ENCODE data around the gene POLR2L. TPM values are rescaled to one million over a fixed set of nuclear protein-coding genes. Genes with fewer than 3 reads are reported as not detected.

Gene POLR2L
- total RNA-seq, 1 experiment from 2014 or later: 107 TPM

- Mint-ChIP-seq H3K9me3 (ENCODE audit: low read depth, unreplicated experiment) (no peaks in the 10 kb centered on the region), H3K36me3 (ENCODE audit: insufficient read depth, unreplicated experiment) (peaks cover 76% of the 10 kb centered on the region), H3K27me3 (ENCODE audit: unreplicated experiment) (no peaks in the 10 kb centered on the region), H3K4me3 (ENCODE audit: low read depth, unreplicated experiment) (no peak overlapping the region), H3K27ac (ENCODE audit: unreplicated experiment) (no peak overlapping the region), H3K4me1 (ENCODE audit: low read depth, unreplicated experiment) (peaks cover 6% of the 10 kb centered on the region)
- intact Hi-C loops (cut with micrococcal nuclease; ENCODE audit: unreplicated experiment): no loop called here
- CTCF ChIA-PET: no interaction called here
- TF ChIP-seq CTCF (IDR thresholded peaks at IDR 0.05; ENCODE audit: unreplicated experiment): no peak
- no peak for DNase-seq
- no TSS peak for BruUV-seq (replicated peaks)
Measured at GRCh38 chr11:815675-816432, 26.5 kb downstream of the POLR2L start.

- DNase-seq: no peak
- Mint-ChIP-seq H3K4me3 (ENCODE audit: low read depth, unreplicated experiment) (no peak overlapping the region), H3K36me3 (ENCODE audit: insufficient read depth, unreplicated experiment) (peaks cover 76% of the 10 kb centered on the region), H3K27ac (ENCODE audit: unreplicated experiment) (no peak overlapping the region), H3K9me3 (ENCODE audit: low read depth, unreplicated experiment) (no peaks in the 10 kb centered on the region), H3K4me1 (ENCODE audit: low read depth, unreplicated experiment) (peaks cover 10% of the 10 kb centered on the region), H3K27me3 (ENCODE audit: unreplicated experiment) (no peaks in the 10 kb centered on the region)
- intact Hi-C loops (cut with micrococcal nuclease; ENCODE audit: unreplicated experiment): no loop called here
- no peak for TF ChIP-seq CTCF (IDR thresholded peaks at IDR 0.05; ENCODE audit: unreplicated experiment)
- BruUV-seq (replicated peaks): no TSS peak
- CTCF ChIA-PET: no interaction called here
Measured at GRCh38 chr11:813456-814096, 28.8 kb downstream of the POLR2L start.

GRCh38 chr11:813072-813455 is 29.3 kb downstream of the POLR2L start:
- Mint-ChIP-seq H3K27me3 (ENCODE audit: unreplicated experiment) (no peaks in the 10 kb centered on the region), H3K4me1 (ENCODE audit: low read depth, unreplicated experiment) (peaks cover 12% of the 10 kb centered on the region), H3K27ac (ENCODE audit: unreplicated experiment) (no peak overlapping the region), H3K4me3 (ENCODE audit: low read depth, unreplicated experiment) (no peak overlapping the region), H3K9me3 (ENCODE audit: low read depth, unreplicated experiment) (no peaks in the 10 kb centered on the region), H3K36me3 (ENCODE audit: insufficient read depth, unreplicated experiment) (peaks cover 78% of the 10 kb centered on the region)
- no TSS peak for BruUV-seq (replicated peaks)
- intact Hi-C loops (cut with micrococcal nuclease; ENCODE audit: unreplicated experiment): no loop called here
- no peak for DNase-seq
- CTCF ChIA-PET: no interaction called here
- TF ChIP-seq CTCF (IDR thresholded peaks at IDR 0.05; ENCODE audit: unreplicated experiment): no peak

- CTCF ChIA-PET: no interaction called here
- Mint-ChIP-seq H3K27me3 (ENCODE audit: unreplicated experiment) (no peaks in the 10 kb centered on the region), H3K27ac (ENCODE audit: unreplicated experiment) (peak overlapping the region; percentile 88), H3K4me1 (ENCODE audit: low read depth, unreplicated experiment) (peaks cover 19% of the 10 kb centered on the region), H3K4me3 (ENCODE audit: low read depth, unreplicated experiment) (peak overlapping the region; percentile 94), H3K36me3 (ENCODE audit: insufficient read depth, unreplicated experiment) (peaks cover 84% of the 10 kb centered on the region), H3K9me3 (ENCODE audit: low read depth, unreplicated experiment) (no peaks in the 10 kb centered on the region)
- intact Hi-C loops (cut with micrococcal nuclease; ENCODE audit: unreplicated experiment): no loop called here
- no TSS peak for BruUV-seq (replicated peaks)
- TF ChIP-seq CTCF (IDR thresholded peaks at IDR 0.05; ENCODE audit: unreplicated experiment): no peak
- no peak for DNase-seq
Measured at GRCh38 chr11:812390-812789, 29.9 kb downstream of the POLR2L start.
